ENCODE results near the gene FBXO10. TPM values are rescaled to one million over a fixed set of nuclear protein-coding genes. Genes with fewer than 3 reads are reported as not detected.

FBXO10 gene
- total RNA-seq, 4 donors from 2014 or later = 5.1 to 10.5 (median 7.2) TPM

DNA sequence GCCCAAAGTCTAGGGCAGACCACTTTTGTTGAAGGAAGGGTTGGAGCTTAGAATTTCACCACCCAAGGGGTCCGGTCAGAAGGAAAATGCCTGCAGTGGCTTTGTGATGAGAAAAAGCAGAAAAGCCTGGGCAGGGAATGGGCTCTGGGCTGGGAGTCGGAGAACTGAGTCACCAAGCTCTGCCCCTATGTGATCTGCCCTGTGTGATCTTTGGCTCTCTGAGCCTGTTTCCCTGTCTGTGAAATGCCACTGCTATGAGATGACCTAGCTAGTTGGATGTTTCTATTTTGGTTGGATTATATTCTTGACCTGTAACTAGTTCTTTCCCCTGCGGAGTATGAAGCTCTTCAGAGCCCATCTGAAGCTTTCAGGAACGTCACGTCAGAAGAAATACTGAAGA, 80.6 kb downstream of the FBXO10 start:
- H3K4me3 ChIP-seq = no peak overlapping the region
- no peaks in the 10 kb centered on the region for H3K4me1 ChIP-seq
- WGBS, 2 donors (ENCODE audit: low coverage in 1 of 2) = 89 to 91% methylated on average over 3 to 5 of the region's 5 CpGs
- TF ChIP-seq POLR2A (IDR thresholded peaks at IDR 0.05) = no peak
- no peak for TF ChIP-seq EP300 (IDR thresholded peaks at IDR 0.05)
- TF ChIP-seq, protein P1, sequence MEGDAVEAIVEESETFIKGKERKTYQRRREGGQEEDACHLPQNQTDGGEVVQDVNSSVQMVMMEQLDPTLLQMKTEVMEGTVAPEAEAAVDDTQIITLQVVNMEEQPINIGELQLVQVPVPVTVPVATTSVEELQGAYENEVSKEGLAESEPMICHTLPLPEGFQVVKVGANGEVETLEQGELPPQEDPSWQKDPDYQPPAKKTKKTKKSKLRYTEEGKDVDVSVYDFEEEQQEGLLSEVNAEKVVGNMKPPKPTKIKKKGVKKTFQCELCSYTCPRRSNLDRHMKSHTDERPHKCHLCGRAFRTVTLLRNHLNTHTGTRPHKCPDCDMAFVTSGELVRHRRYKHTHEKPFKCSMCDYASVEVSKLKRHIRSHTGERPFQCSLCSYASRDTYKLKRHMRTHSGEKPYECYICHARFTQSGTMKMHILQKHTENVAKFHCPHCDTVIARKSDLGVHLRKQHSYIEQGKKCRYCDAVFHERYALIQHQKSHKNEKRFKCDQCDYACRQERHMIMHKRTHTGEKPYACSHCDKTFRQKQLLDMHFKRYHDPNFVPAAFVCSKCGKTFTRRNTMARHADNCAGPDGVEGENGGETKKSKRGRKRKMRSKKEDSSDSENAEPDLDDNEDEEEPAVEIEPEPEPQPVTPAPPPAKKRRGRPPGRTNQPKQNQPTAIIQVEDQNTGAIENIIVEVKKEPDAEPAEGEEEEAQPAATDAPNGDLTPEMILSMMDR (IDR thresholded peaks at IDR 0.05) = no peak
- no peak for TF ChIP-seq POLR2AphosphoS5 (IDR thresholded peaks at IDR 0.05)
- H3K36me3 ChIP-seq = peaks cover 6 to 100% of the 10 kb centered on the region in 2 donors
- no peak overlapping the region for H3K27ac ChIP-seq
- H3K27me3 ChIP-seq = no peaks in the 10 kb centered on the region
- ATAC-seq = no peak
- H3K9me3 ChIP-seq = no peaks in the 10 kb centered on the region

DNA sequence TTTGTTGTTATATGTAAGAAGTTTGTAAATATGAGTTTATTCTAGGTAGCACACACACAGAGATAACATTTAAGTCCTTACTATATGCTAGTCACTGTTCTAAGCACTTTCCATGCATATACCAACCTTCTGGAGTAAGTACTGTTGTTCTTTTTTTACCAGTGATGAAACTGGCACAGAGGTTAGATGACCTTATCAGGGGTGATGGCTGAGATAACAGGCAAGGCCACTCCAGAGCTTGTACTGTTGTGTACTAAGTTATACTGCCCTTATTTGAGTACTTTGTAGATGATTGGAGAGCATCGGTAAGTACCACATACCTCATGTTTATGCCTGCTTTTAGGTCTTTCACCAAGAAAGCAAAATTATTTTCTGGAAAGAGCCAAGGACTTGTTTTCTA, 84.2 kb downstream of the FBXO10 start:
- Histone ChIP-seq H3K27ac (no peak overlapping the region), H3K9me3 (no peaks in the 10 kb centered on the region), H3K4me1 (peaks cover 6 to 15% (median 12%) of the 10 kb centered on the region in 3 donors), H3K36me3 (peaks cover 6 to 85% of the 10 kb centered on the region in 2 donors), H3K4me3 (no peak overlapping the region), H3K27me3 (no peaks in the 10 kb centered on the region)
- TF ChIP-seq EP300 (IDR thresholded peaks at IDR 0.05) (no peak), POLR2A (IDR thresholded peaks at IDR 0.05) (no peak)
- TF ChIP-seq, protein P1 (IDR thresholded peaks at IDR 0.05) = no peak
- 100% methylated on average over 1 of the region's 1 CpG for WGBS, 2 donors (ENCODE audit: low coverage in 1 of 2)
- ATAC-seq = no peak

DNA sequence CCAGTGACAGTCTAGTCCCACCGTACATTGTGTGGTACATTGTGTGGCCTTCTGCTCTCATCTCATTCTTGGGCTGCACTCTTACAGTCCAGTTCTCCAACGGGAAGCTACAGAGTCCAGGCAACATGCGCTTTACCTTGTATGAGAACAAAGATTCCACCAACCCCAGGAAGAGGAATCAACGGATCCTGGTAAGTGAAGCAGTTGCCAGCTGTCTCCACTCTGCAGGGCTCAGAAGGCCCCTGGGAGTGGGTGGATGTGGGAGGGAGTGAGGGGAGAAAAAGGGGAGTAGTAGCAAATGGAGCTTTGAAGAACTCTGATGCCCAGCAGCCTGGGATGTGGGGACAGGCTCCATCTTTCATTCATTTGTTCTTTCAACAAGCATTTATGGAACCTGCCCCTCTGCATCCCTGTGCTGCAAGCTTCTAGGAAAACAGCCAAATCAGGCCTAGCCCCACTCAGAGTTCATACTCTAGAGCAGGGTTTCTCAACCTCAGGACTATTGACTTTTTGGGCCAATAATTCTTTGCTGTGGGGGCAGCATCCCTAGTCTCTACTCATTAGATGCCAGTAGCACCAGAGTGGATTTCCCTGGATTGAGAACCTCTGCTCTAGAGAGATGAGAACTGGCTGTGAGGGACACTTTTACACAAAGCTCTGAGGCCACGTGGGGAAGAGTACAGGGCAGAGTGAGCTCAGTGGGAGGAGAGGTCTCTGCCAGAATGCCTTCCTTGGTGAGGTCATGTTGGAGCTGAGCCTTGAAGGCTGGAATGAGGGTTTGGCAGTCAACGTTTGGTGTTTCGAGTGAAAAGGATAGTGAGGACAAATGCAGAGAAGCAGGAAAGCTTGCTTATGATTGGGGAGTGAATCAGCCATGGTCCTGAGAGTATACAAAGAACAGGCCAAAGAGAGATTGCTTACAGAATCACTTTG, 89.3 kb downstream of the FBXO10 start:
- H3K4me1 ChIP-seq = peaks cover 12 to 34% (median 24%) of the 10 kb centered on the region in 3 donors
- peaks cover 0 to 35% of the 10 kb centered on the region in 2 donors for H3K36me3 ChIP-seq
- 4 to 10% methylated on average over 5 to 7 of the region's 7 CpGs for WGBS, 2 donors (ENCODE audit: low coverage in 1 of 2)
- H3K27ac ChIP-seq = peak overlapping the region; percentile 78 to 90 (median 84)
- no peaks in the 10 kb centered on the region for H3K27me3 ChIP-seq
- no peaks in the 10 kb centered on the region for H3K9me3 ChIP-seq
- ATAC-seq = peak; percentile 79
- peak overlapping the region; percentile 57 to 72 for H3K4me3 ChIP-seq
- no peak for TF ChIP-seq POLR2A (IDR thresholded peaks at IDR 0.05)
- peak; percentile 81 for TF ChIP-seq POLR2AphosphoS5 (IDR thresholded peaks at IDR 0.05)

DNA sequence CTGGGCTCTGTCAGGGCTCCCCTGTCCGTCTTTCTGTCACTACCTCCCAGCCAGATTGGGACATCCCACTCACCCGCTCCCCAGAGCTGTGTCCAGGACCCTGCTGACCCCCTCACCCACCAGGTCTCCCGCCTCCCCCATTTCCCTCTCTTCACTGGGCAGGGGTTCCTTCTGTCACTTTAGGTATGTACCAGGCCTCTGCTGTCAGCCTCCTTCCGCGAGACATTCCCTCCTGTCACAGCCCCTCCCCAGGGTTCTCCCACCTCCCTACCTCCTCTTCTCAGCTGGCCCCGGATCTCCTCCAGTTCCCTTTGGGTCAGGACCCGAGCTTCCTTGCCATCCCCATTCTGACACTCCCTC, 89.9 kb downstream of the FBXO10 start:
- no peaks in the 10 kb centered on the region for H3K27me3 ChIP-seq
- WGBS, 2 donors (ENCODE audit: low coverage in 1 of 2) = 0 to 2% methylated on average over 7 of the region's 7 CpGs
- H3K9me3 ChIP-seq = no peaks in the 10 kb centered on the region
- TF ChIP-seq, protein P1 (IDR thresholded peaks at IDR 0.05) = no peak
- TF ChIP-seq POLR2AphosphoS5 (IDR thresholded peaks at IDR 0.05) = no peak
- peaks cover 0 to 28% of the 10 kb centered on the region in 2 donors for H3K36me3 ChIP-seq
- H3K4me3 ChIP-seq = peak overlapping the region; percentile 57 to 72
- peak overlapping the region; percentile 66 to 90 (median 84) for H3K27ac ChIP-seq
- ATAC-seq = no peak
- H3K4me1 ChIP-seq = peaks cover 12 to 34% (median 24%) of the 10 kb centered on the region in 3 donors

DNA sequence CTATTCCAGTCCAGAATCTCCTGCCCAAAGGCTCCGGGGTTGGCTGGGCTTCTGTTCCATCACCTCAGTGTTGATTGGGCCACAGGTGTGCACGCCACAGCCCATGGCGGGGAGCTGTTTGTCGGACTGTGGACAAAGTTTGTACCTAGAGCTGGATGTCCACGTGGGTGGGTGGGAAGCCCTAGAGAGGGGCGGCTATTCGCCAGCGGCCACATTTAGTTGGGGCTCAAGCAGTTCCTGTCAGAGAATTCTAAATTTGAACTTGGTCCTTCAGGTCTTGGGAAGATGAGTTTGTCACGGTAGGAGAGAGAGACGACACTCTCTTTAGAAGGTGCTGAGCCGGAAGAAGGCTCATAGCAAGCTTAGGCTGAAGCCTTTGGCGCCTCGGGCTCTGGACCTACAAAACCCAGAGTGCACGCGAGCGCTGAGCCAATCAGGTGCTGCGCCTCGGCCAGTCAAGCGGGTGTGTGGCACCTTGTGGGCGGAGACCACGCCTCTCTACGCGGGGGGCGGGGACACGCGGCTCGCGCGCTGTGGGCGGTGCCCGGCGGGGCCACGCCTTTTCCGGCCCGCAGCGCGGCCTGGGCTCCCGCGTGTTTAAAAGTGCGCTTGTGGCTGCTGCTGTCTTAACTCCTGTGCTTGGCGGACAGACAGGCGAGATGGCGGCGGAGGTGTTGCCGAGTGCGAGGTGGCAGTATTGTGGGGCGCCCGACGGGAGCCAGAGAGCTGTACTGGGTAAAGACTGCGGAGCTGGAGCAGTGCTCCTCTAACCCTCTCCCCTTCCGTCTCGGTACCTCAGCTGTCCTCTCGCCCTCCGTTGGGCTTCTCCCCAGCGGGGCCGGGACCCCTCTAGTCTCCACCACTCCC, 90.6 kb downstream of the FBXO10 start, which contains the start of gene POLR1E:
Gene POLR1E, plus strand, starts transcription at position 560 of the 867 bp plus-strand sequence. Its CDS starts 100 bp downstream, at position 660.
- WGBS, 2 donors (ENCODE audit: low coverage in 1 of 2) = 0 to 7% methylated on average over 10 to 13 of the region's 56 CpGs
- Histone ChIP-seq H3K9me3 (no peaks in the 10 kb centered on the region), H3K4me1 (peaks cover 12 to 34% (median 24%) of the 10 kb centered on the region in 3 donors), H3K27me3 (no peaks in the 10 kb centered on the region), H3K27ac (peak within 1 kb of the TSS; percentile 66 to 90 (median 84)), H3K4me3 (peak within 1 kb of the TSS; percentile 57 to 72), H3K36me3 (peaks cover 0 to 22% of the 10 kb centered on the region in 2 donors)
- TF ChIP-seq EP300 (IDR thresholded peaks at IDR 0.05) (no peak), POLR2AphosphoS5 (IDR thresholded peaks at IDR 0.05) (peak; percentile 79), POLR2A (IDR thresholded peaks at IDR 0.05) (peak; percentile 45 to 70)
- TF ChIP-seq, protein P1 (IDR thresholded peaks at IDR 0.05) = no peak
- ATAC-seq = peak; percentile 96
